Ishikawa (cell line): ENCODE measurements around the gene FRMD4B.

Source experiments
- CEBPB ChIP-seq: IDR thresholded peaks from 2 replicates; pipeline ENCODE4 v1.6.1; 2012
- CREB1 ChIP-seq: IDR thresholded peaks from 2 replicates; pipeline ENCODE4 v1.6.1; 2012; ENCODE audit warnings: low read depth
- EGR1 ChIP-seq: IDR thresholded peaks from 2 replicates; pipeline ENCODE4 v1.6.1; 2012
- EP300 ChIP-seq: IDR thresholded peaks from 2 replicates; pipeline ENCODE4 v1.6.1; 2012; ENCODE audit warnings: borderline replicate concordance
- FOXM1 ChIP-seq: IDR thresholded peaks from 2 replicates; pipeline ENCODE4 v1.6.1; 2012; ENCODE audit warnings: low read depth, borderline replicate concordance
- NFIC ChIP-seq: IDR thresholded peaks from 2 replicates; pipeline ENCODE4 v1.6.1; 2012
- RAD21 ChIP-seq: IDR thresholded peaks from 2 replicates; pipeline ENCODE4 v1.6.1; 2012; ENCODE audit warnings: low read depth
- TAF1 ChIP-seq: IDR thresholded peaks from 2 replicates; pipeline ENCODE4 v1.6.1; 2012; ENCODE audit warnings: low read depth, mild to moderate bottlenecking
- TCF12 ChIP-seq: IDR thresholded peaks from 2 replicates; pipeline ENCODE4 v1.6.1; 2012; ENCODE audit warnings: low read depth
- TEAD4 ChIP-seq: IDR thresholded peaks from 2 replicates; pipeline ENCODE4 v1.6.1; 2012
- YY1 ChIP-seq: IDR thresholded peaks from 2 replicates; pipeline ENCODE4 v1.6.1; 2012; ENCODE audit warnings: low read depth
- ZBTB7A ChIP-seq: IDR thresholded peaks from 2 replicates; pipeline ENCODE4 v1.6.1; 2012; ENCODE audit warnings: low read depth
- TF ChIP-seq, protein P1 (sequence below): IDR thresholded peaks from 2 replicates; pipeline ENCODE4 v1.6.1; 2012; ENCODE audit warnings: low read depth, mild to moderate bottlenecking
- TF ChIP-seq, protein P2 (sequence below): IDR thresholded peaks from 2 replicates; pipeline ENCODE4 v1.6.1; 2012
- TF ChIP-seq, protein P3 (sequence below): IDR thresholded peaks from 2 replicates; pipeline ENCODE4 v1.6.1; 2012

FRMD4B gene

DNA sequence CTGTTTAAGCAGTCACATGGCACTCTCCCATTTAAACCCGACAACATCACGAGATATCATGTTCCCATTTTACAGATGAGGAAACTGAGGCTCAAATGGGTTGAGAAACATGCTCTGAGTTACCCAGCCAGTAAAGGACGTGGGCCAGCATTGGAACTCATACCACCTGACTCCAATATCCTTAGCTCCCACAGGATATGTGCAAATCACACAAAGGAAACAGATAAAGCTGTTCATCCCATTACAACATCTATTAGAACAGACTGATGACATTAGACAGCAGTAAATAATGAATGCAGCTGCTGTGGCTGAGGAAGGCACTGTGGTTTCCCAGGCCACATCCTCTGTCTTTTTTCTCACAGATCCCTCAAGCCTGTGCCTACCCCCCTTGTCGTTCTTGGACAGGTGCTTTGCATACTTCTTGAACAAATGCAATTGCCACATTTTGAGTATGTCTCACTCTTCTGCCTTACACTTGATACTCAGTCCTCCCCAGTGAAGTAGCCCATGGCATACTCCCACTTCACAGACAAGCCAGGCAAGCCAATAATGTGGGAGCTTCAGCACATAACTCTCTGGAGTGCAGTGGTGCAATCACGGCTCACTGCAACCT lies 17.7 kb downstream of the FRMD4B start:
- no peak for TF ChIP-seq ZBTB7A
- TF ChIP-seq YY1 = no peak
- TF ChIP-seq TAF1 = no peak
- no peak for TF ChIP-seq TEAD4
- no peak for TF ChIP-seq FOXM1
- TF ChIP-seq, protein P1, sequence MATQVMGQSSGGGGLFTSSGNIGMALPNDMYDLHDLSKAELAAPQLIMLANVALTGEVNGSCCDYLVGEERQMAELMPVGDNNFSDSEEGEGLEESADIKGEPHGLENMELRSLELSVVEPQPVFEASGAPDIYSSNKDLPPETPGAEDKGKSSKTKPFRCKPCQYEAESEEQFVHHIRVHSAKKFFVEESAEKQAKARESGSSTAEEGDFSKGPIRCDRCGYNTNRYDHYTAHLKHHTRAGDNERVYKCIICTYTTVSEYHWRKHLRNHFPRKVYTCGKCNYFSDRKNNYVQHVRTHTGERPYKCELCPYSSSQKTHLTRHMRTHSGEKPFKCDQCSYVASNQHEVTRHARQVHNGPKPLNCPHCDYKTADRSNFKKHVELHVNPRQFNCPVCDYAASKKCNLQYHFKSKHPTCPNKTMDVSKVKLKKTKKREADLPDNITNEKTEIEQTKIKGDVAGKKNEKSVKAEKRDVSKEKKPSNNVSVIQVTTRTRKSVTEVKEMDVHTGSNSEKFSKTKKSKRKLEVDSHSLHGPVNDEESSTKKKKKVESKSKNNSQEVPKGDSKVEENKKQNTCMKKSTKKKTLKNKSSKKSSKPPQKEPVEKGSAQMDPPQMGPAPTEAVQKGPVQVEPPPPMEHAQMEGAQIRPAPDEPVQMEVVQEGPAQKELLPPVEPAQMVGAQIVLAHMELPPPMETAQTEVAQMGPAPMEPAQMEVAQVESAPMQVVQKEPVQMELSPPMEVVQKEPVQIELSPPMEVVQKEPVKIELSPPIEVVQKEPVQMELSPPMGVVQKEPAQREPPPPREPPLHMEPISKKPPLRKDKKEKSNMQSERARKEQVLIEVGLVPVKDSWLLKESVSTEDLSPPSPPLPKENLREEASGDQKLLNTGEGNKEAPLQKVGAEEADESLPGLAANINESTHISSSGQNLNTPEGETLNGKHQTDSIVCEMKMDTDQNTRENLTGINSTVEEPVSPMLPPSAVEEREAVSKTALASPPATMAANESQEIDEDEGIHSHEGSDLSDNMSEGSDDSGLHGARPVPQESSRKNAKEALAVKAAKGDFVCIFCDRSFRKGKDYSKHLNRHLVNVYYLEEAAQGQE = no peak
- no peak for TF ChIP-seq RAD21
- no peak for TF ChIP-seq NFIC
- TF ChIP-seq, protein P2, sequence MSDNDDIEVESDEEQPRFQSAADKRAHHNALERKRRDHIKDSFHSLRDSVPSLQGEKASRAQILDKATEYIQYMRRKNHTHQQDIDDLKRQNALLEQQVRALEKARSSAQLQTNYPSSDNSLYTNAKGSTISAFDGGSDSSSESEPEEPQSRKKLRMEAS = no peak
- TF ChIP-seq, protein P3, sequence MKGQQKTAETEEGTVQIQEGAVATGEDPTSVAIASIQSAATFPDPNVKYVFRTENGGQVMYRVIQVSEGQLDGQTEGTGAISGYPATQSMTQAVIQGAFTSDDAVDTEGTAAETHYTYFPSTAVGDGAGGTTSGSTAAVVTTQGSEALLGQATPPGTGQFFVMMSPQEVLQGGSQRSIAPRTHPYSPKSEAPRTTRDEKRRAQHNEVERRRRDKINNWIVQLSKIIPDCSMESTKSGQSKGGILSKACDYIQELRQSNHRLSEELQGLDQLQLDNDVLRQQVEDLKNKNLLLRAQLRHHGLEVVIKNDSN = no peak
- no peak for TF ChIP-seq CEBPB
- TF ChIP-seq TCF12 = no peak
- TF ChIP-seq CREB1 = no peak
- no peak for TF ChIP-seq EGR1
- TF ChIP-seq EP300 = no peak

DNA sequence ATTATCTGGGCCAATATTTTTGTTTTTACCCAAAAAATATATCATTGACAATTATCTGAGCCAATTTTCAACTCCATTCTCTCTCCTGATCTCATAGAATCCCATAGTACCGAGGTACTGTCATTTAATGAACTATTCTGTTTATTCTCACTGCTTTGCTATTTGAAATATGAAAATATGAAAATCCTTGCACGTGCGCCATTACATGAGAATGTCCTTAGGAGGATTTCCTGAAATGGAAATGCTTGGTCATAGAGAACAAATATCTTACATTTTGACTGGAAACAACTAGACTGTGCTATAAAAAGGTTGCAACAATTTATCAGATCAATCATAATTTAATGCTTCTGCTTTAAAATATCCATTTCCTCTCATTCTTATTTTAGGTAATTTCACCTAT lies 18.3 kb downstream of the FRMD4B start:
- TF ChIP-seq YY1 (no peak), FOXM1 (no peak), CREB1 (no peak), TEAD4 (no peak), NFIC (no peak), EGR1 (no peak), EP300 (no peak), TCF12 (no peak), TAF1 (no peak), CEBPB (no peak), RAD21 (no peak), ZBTB7A (no peak)
- TF ChIP-seq, protein P1 = no peak
- TF ChIP-seq, protein P2 = no peak
- TF ChIP-seq, protein P3 = no peak

DNA sequence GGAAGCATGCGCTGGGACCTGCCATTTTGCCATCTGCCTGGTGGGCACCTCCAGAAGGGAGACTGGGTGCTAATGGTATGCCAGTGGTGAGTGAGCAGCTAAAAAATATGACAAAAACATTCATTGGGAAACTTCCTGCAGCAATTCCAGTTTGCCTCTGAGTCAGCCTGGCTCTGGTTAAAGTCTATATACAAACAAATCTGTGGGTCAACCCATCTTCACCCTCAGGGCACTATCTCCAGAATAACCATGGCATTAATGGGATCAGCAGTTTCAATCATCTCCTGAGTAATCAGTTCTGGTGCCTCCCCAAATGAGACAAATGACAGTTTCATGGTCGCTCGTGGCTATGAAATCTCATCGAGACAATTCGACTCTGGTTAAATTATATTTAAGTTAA lies 21.5 kb downstream of the FRMD4B start:
- no peak for TF ChIP-seq TEAD4
- TF ChIP-seq, protein P1 = no peak
- no peak for TF ChIP-seq NFIC
- TF ChIP-seq EGR1 = no peak

DNA sequence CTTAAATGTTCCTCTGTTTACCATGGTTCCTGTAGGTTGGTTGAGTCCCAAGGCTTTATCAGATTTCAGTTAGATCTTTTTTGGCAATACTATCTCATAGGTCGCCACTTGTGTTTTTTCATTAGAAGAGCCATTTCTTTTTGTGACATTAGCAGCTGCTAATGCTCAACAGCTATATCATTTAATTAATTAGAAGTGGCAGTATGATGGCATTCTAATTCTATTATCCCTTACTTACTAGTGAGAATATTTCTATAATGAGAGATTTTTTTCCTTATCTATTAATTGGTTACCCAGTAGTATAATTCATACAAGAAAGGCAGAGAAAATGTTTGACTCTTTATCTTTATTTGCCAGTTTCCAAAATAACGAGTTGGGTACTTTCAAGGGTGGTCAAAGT lies 25.2 kb downstream of the FRMD4B start:
- no peak for TF ChIP-seq EP300
- no peak for TF ChIP-seq FOXM1
- no peak for TF ChIP-seq CEBPB
- TF ChIP-seq TCF12 = no peak
- no peak for TF ChIP-seq TEAD4
- no peak for TF ChIP-seq YY1
- TF ChIP-seq TAF1 = no peak
